OCI-LY1 (cell line): ENCODE data around the gene PCF11.

Source experiments
- CTCF ChIP-seq: fragments of 200-600 bp; sonication (generic), shearing (Covaris generic); IDR thresholded peaks from 2 replicates; pipeline ENCODE4 v1.5.1; 2017; ENCODE audit warnings: mild to moderate bottlenecking, antibody characterized with exemption, low read length, moderate library complexity, mixed read lengths
- EZH2 ChIP-seq: fragments of 200-600 bp; sonication (generic), shearing (Covaris generic); IDR thresholded peaks from 2 replicates; pipeline ENCODE4 v1.8.0; 2017; ENCODE audit warnings: borderline replicate concordance, mixed run types, mild to moderate bottlenecking, antibody characterized with exemption, low read length, moderate library complexity, mixed read lengths

DNA sequence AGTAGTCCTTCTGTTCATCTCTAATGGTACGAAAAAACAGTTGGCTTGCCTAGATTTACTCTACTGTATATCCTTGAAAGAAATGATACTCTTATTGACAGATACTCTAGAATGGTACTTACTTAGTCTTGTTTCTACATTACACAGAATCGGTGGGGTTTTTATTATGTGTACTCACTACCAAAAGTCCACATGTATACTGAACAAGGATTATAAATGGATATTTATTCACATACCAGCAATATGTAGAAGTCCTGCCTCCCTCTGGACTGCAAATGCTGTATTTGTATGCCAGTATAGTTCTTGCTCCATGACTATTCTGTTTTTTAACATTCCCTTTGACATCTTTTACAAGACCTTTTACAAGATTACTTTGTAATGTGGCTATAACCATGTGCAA is 13.9 kb downstream of the PCF11 start:
- TF ChIP-seq CTCF (no peak), EZH2 (no peak)
